ENCODE data around the gene TMEM54.

GRCh38 chr1:32949519-32949918 lies 48.3 kb upstream of the TMEM54 start:
- no peak for TF ChIP-seq CTCF (IDR thresholded peaks at IDR 0.05)
- no peak for TF ChIP-seq EZH2 (IDR thresholded peaks at IDR 0.05; ENCODE audit: borderline replicate concordance, insufficient read depth, low read depth, low read length, poor library complexity, severe bottlenecking)
